Activated T-cell treated with anti-CD3 and anti-CD28 coated beads for 1 hour (primary cell): ENCODE measurements around the gene NCAPG.
"Not testable (repeated sequence)": the region's sequence is repeated elsewhere in the genome, so short reads cannot be mapped to it uniquely, and the experiment has no call there.

Experiments
- DNase-seq: peaks from one replicate; pipeline ENCODE4 v3.0.0-alpha.2; 2020; ENCODE audit warnings: low read depth

Gene NCAPG

DNA sequence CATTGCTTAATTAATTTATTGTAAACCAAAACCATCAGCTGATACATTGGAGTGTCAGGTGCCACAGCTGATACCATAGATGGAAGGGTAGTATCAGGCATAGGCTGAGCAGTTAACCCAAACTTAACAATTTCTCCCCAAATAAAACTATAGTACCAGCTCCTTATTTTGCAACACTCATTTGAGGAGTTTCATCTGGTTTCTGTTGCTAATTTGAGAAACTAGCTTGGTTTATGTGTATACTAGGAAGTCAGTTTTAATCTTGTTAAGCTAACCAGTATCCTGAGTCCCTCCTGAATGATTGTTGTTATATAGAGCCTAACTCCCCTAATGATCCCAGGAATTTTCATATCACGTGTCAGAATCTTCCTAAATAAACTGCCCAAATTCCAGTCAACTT is 13.0 kb upstream of the NCAPG start:
- DNase-seq: no peak

DNA sequence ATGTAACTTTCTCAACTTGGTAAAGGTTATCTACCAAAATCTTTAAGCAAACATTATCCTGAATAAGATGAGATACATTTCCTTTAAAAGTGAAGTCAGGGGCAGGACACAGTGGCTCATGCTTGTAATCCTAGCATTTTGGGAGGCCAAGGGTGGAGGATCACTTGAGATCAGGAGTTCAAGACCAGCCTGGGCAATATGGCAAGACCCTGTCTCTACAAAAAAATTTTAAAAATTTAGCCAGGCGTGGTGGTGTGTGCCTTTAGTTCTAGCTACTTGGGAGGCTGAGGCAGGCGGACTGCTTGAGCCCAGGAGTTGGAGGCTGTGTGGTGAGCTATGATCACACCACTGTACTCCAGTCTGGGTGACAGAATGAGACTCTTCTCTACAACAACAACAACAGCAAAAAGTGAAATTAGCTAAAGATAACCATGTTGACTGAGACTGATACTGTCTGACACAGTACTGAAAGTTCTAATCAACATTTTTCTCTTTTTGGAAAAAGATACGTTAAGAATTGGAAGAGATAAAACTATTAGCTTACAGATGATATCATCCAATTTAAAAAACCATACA is 5.1 kb upstream of the NCAPG start:
- no peak for DNase-seq

DNA sequence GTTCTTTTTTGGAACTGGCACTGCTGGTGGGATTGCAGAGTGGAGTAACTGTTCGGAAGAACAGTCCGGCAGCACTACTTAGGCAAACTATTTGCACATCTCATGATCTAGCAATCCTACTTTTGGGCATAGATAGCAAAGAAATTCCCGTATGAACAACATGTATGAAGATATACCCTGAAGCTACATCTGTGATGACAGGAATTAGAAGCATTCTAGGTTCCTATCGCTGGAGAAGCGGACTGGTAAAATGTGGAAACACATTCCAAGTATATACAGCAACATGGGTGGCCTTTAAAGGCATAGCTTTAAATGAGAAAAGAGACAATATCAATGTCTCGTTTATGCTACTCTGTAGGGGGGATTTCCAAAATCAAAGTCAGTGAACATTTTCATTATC is 3.3 kb upstream of the NCAPG start:
- DNase-seq: no peak

DNA sequence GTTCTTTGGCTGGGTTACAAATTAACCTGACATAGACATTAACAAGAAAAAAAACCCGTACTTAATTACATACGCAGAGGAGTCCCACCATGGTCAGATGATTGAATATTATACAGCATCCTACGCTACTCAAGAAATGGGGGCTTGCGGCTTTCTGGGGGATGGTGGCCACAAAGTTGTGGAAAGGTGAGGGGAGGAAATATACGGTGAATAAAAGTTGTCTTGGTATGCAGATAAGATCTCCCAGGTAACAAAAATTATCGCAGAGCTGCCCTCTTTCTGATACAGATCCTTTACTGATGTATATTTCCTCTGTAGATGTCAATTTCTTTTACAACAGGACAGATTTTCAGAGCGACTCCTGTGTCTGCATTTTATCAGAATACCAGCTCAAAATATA is 1.1 kb upstream of the NCAPG start:
- DNase-seq: no peak

DNA sequence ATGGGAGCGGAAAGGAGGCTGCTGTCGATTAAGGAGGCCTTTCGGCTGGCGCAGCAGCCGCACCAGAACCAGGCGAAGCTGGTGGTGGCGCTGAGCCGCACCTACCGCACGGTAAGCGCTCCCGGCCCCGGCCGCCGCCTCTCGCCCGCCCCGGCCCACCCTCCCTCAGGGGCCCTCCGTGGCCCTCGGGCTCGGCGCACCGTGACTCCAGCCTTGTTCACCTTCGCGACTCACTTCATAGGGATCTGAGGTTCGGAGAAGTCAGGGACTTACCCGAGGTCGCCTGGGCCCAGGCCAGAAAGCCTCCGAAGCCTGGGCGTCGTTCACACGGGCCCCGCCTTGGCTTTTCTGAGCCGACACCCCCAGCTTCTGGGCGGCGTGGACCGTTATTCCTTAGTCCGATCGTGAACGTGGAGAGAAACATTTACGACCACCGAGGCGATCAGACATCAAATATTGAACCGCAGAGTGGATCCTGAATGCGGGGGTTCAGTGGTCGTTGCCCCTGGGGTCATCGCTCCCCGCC is 362 bp downstream of the NCAPG start:
- DNase-seq: no peak

DNA sequence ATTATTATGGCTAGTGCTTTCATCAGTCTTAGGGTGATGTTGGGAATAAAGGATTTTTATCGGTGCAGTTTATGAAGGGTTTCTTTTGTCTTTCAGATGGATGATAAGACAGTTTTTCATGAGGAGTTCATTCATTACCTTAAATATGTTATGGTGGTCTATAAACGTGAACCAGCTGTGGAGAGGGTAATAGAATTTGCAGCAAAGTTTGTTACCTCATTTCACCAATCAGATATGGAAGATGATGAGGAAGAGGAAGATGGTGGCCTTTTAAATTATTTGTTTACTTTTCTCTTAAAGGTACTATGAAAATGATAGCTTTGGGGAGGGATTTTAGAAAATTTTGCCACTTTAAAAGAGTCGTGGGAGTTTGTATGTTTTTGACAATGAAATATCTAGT is 1.3 kb downstream of the NCAPG start:
- no peak for DNase-seq

DNA sequence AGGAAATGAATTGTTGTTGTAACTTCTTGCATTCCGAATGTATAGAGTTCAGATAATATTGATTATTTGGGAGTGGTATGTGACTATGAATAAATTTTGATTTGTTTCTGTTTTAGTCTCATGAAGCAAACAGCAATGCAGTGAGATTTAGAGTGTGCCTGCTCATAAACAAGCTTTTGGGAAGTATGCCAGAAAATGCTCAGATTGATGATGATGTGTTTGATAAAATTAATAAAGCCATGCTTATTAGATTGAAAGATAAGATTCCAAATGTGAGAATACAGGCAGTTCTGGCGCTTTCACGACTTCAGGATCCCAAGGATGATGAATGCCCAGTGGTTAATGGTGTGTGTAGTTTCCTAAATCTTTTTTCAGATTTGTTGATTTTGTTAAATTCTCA is 2.0 kb downstream of the NCAPG start:
- DNase-seq: no peak

DNA sequence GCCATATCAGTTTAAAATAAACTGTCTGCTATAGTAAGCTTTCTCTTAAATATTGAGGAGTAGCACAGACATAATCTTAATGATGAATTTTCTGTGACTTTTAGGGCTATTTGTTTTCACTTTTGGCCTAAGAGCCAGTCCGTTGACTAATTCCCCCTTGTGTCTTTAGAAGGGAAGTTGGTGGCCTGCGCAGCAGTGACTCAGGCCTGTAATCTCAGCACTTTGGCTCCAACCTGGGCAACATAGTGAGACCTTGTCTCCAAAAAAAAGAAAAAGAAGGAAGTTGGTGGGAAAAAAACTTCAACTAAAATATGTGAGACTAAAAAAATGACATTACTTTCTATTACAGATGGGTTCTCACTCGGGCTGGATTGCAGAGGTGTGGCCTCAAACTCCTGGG is 3.4 kb downstream of the NCAPG start:
- DNase-seq: no peak

DNA sequence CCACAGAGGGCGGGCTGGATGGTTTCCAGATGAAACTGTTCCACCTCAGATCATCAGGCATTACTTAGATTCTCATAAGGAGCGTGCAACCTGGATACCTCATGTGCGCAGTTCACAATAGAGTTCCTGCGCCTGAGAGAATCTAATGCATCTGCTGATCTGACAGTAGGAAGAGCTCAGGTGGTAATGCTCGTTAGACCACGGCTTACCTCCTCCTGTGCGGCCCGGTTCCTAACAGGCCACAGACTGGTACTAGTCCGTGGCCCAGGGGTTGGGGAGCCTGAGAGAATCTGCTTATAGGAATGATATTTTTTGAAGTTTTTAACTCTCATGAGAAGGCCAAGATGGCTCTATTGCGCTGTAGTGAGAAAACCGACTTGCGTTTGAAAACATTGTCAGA is 5.4 kb downstream of the NCAPG start:
- DNase-seq: no peak

DNA sequence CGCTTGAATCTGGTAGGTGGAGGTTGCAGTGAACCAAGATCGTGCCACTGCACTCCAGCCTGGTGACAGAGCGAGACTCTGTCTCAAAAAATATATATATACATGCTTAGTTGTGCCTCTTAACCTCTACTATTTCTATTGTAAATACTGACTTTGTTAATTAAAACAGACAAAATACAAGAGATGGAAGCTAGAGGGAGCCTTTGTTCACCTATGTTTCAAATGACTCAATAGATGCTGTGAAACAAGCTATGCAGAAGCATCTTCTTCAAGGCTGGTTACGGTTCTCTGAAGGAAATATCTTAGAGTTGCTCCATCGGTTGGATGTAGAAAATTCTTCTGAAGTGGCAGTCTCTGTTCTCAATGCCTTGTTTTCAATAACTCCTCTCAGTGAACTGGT is 6.2 kb downstream of the NCAPG start:
- DNase-seq: no peak

DNA sequence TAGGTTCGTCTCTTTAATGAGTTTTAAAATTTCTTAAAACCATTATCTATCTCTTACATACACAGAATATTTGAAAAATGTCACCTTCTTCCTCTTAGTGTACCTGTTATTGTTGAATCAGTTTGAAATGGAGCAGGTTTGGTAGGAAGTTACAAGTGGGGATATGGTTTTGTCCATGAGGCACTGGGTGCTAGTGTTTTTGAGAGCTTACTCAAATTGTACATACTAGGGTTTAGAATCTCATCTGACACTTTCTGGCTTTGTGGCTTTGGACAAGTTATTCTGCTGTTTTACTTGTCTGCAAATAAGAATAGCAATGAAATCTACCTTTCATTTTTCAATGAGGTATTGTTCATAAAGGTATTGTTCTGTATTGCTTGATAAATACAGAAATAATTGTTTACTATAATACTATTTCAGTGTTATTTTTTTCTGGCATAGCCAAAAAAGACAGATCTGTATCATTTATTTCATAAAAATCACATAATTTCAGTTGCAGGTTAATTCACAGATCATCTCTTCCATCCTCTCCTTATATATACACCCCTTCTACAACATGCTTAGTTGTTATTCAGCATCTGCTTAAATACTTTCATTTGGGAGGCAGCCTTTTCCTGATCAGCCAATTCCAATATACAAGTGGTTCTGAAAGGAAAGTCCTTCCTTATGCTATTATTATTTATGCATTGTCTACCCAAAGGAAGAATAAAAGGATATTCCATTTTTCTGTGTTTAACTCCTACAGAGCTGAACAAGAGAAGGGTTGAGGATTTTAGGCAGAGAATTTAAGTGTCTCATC is 13.3 kb downstream of the NCAPG start:
- no peak for DNase-seq

DNA sequence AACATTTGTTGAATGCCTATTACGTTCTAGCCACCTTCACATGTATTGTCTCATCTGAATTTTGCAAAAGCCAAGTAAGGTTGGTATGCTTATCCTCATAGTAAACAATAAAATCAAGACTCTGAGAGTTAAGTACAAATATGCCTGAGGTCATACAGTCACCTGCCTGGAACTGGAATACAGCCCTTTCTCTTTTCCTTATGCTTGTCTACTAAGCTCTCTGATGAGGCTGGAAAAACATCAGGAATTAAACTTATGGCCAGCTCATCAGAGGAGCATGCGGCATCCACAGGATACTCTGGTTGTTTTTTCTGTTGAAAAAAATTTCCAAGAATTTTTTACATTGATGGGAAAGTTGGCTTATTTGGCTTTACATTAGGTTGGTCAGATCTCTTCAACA is 35.5 kb downstream of the NCAPG start:
- DNase-seq: no peak

DNA sequence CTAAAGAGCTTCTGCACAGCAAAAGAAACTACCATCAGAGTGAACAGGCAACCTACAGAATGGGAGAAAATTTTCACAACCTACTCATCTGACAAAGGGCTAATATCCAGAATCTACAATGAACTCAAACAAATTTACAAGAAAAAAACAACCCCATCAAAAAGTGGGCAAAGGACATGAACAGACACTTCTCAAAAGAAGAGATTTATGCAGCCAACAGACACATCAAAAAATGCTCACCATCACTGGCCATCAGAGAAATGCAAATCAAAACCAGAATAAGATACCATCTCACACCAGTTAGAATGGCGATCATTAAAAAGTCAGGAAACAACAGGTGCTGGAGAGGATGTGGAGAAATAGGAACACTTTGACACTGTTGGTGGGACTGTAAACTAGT is 39.5 kb downstream of the NCAPG start:
- DNase-seq: not testable (repeated sequence)

DNA sequence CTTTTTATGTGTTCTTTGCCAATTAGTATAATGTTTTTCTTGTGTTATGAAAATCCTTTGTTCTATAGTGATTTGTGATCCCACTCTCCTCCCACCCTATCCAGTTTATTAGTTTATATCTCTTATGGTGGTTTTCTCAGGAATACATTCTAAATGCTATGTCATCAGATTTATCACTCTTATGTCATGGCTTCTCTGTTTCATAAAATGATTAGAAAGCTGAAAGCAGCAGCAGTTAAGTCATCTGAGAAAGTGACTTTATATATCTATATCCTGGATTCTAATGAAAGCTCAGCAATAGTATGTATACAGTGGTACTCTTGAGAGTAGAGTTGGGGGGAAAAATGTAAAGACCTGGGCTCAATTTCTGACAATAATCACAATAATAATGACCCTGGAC is 41.2 kb downstream of the NCAPG start:
- DNase-seq: no peak

DNA sequence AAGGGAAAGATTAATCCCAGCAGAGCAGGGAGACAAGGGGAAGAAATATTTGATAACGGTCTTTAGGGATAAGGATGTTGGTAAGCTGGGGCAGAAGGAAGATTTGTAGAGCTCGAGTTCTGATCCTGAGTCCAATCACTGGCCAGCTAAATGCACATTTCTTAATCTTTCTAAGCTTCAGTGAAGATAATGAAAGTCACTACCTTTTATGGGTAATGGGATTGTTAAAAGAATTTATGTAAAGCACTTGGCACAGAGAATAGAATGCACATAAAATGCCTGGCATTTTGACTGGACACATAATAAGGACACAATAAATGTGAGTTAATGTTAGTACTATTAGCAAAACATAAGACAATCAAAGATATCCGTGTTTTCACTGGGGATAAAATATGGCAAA is 43.3 kb downstream of the NCAPG start:
- DNase-seq: no peak

DNA sequence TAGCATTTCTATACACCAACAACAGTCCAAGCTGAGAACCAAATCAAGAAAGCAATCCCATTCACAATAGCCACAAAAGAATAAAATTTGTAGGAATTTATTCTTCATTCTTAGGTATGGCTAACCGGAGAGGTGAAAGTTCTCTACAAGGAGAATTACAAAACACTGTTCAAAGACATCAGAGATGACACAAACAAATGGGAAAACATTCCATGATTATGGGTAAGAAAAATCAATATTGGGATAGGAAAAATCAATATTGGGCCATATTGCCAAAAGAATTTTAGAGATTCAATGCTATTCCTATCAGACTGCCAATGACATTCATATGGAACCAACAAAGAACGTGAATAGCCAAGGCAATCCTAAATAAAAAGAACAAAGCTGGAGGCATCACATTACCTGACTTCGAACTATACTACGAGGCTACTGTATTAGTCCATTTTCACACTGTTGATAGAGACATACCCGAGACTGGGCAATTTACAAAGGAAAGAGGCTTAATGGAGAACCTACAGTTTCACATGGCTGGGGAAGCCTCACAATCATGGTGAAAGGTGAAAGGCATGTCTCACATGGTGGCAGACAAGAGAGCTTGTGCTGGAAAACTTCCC is 49.1 kb downstream of the NCAPG start:
- DNase-seq: no peak

DNA sequence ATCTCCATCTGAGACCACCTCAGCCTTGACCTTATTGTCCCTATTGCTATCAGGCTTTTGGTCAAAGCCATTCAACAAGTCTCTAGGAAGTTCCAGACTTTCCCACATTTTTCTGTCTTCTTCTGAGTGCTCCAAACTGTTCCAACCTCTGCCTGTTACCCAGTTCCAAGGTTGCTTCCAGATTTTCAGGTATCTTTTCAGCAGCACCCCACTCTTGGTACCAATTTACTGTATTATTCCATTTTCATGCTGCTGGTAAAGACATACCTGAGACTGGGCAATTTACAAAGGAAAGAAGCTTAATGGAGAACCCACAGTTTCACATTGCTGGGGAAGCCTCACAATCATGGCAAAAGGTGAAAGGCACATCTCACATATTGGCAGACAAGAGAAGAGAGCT is 51.1 kb downstream of the NCAPG start:
- DNase-seq: not testable (repeated sequence)

DNA sequence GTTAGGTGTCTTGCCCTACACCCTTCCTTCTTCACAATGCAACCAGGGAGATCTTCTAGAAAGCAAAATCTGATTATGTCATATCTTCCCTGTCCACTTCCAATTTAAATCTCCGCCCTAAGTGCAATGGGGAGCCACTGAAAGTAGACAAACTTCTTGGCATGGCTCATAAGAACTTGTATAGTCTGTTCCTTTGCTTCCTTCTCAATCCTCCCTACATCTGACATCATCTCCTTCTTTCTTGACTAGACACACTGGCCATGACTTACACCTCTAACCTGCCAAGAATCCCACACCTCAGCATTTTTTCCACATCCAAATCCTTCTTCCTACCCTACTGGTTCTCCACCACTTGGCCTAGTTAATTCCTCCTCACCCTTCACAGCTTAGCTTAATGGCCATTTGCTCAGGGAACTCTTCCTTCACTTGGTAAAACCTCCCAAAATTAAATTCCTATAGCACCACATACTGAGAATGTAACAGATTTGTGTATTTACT is 55.1 kb downstream of the NCAPG start:
- DNase-seq: no peak

DNA sequence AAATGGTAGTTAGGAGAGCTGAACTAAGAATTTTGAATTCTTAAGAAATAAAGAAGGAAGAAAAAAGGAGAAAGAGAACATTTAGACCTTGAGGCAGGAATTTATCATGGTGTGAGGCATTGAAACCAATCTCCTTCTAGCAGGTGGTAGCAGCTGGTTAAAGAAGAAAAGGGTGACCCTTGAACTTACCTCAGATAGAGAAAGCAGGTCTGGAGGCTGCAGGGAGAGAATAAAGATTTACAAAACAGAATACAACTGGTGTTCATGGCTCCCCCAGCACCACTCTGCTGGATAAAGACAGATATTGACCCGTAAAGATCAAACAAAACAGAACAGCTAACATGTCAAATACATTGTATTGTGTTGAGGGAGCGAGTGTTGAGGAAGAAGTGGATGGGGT is 56.0 kb downstream of the NCAPG start:
- DNase-seq: no peak

DNA sequence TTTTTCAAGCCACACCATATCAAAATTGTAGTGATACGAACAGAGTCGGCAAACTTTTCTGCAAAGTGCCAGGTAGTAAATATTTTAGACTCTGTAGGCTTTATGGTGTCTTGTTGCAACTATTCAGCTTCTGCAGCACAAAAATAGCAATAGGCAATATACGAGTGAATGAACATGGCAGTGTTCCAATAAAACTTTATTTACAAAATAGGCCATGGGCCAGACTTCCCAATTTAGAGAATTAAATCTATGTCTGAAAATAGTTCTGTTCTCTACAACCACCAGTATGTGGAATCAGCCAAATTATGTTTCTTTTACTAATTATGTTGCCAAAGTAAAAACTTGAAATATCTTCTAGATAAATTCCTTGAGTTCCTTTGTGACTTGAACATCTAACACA is 56.5 kb downstream of the NCAPG start:
- no peak for DNase-seq

DNA sequence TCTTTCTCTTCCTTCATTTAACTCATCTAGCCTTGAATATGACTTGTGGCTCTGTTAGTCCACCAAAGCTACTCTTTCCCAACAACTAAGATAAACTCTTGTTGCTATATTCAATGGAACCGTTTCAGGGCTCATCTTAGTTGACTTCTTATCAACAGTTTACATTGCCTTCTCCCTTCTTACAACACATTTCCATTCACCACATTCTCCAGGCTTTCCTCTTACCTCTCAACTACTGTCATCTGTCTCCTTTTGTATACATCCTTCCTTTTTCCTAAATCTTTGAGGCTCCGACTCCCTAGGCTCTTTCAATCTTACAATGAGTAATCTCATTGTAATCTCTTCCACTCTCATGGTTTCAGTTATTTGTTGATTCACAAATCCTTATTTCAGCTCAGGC is 58.5 kb downstream of the NCAPG start:
- no peak for DNase-seq

DNA sequence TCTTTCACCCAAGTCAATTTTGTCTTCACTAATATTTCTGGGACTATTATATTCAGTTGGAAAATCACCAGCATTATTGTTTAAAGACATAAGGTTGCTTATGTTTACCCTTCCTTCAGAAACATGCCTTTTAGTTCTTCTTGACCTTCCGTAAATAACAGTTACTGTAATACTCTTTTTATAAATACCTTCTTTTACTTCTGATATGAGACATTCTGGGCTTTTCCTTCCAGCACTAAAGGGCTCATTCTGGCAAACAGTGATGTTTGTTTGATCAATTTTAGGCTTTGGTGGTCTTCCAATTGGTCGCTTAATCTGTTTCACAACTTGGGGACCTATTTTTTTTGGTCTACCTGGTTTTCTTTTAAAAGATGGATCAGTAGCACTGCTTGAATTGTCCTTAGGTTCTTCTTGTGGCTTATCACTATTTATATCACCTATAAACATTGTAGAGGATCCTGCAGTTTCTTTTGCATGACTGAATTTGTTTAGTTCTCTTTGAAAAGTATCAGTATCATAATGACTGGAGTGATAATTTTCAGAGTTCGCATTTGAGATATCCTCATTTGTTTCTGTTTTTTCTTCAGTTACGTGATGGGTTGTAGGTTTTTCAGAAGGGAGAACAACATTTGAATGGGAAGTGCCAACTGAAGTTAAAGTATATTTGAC is 64.8 kb downstream of the NCAPG start:
- DNase-seq: no peak

DNA sequence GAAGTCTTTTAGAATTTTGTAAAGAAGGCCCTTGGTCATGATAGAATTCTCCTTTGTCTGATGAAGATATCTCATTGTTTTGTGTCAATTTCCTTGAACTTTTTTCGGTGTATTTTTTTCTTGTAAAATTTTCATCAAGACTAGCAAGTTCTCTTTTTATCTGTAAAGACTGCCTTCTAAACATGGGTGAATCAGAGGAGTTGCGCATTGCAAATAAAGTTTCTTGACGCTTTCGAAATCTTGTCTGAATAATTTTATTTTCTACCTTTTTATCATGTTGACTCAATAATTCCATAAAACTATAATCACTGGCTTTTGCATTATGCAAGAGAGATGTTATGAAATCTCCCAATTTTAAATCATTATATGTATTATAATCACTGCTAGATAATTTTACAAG is 66.2 kb downstream of the NCAPG start:
- DNase-seq: no peak
